HG02763 (cell line): ENCODE data around the gene UBE2F.
"Not testable (repeated sequence)": the region's sequence is repeated elsewhere in the genome, so short reads cannot be mapped to it uniquely, and the experiment has no call there.

Experiments used
- ATAC-seq: cut with Tn5 transposase; IDR thresholded peaks from one replicate; pipeline ENCODE4 v1.9.1; 2021; ENCODE audit warnings: mild to moderate bottlenecking, moderate library complexity; ENCODE audit not compliant: unreplicated experiment

Gene UBE2F

GRCh38 chr2:237943395-237944094, 23.3 kb upstream of the UBE2F start:
- no peak for ATAC-seq

- no peak for ATAC-seq
Measured at GRCh38 chr2:237944302-237944701, 22.5 kb upstream of the UBE2F start.

- no peak for ATAC-seq
Measured at GRCh38 chr2:237946423-237946822, 20.4 kb upstream of the UBE2F start.

GRCh38 chr2:237951354-237951753, 15.5 kb upstream of the UBE2F start:
- not testable (repeated sequence) for ATAC-seq

- ATAC-seq = no peak
Measured at GRCh38 chr2:237951878-237952277, 14.9 kb upstream of the UBE2F start.

- ATAC-seq = no peak
Measured at GRCh38 chr2:237952851-237953250, 14.0 kb upstream of the UBE2F start.

GRCh38 chr2:237955640-237956401, 11.0 kb upstream of the UBE2F start:
- no peak for ATAC-seq

- ATAC-seq = no peak
Measured at GRCh38 chr2:237956402-237956736, 10.4 kb upstream of the UBE2F start.

GRCh38 chr2:237961637-237962036, 5.2 kb upstream of the UBE2F start:
- ATAC-seq = no peak

GRCh38 chr2:237962432-237963084, 4.3 kb upstream of the UBE2F start:
- ATAC-seq = no peak

GRCh38 chr2:237963490-237963991, 3.3 kb upstream of the UBE2F start:
- ATAC-seq = not testable (repeated sequence)

GRCh38 chr2:237964194-237964577, 2.6 kb upstream of the UBE2F start:
- ATAC-seq = no peak

- ATAC-seq = no peak
Measured at GRCh38 chr2:237964578-237965404, 2.0 kb upstream of the UBE2F start.

- ATAC-seq = not testable (repeated sequence)
Measured at GRCh38 chr2:237965844-237966243, 970 bp upstream of the UBE2F start.

GRCh38 chr2:237966250-237966564, 607 bp upstream of the UBE2F start:
- ATAC-seq = no peak

- ATAC-seq = no peak
Measured at GRCh38 chr2:237967463-237967951, 693 bp downstream of the UBE2F start.

GRCh38 chr2:237968048-237968862, 1.4 kb downstream of the UBE2F start:
- ATAC-seq = peak; percentile 35

GRCh38 chr2:237971661-237972060, 4.8 kb downstream of the UBE2F start:
- ATAC-seq = no peak

- ATAC-seq = no peak
Measured at GRCh38 chr2:237972211-237972610, 5.4 kb downstream of the UBE2F start.

GRCh38 chr2:237972936-237973335, 6.1 kb downstream of the UBE2F start:
- no peak for ATAC-seq
